Endothelial cell of umbilical vein (primary cell): ENCODE results near the gene EIF2D. TPM values are rescaled to one million over a fixed set of nuclear protein-coding genes. Genes with fewer than 3 reads are reported as not detected.

Experiments
- BruUV-seq: library from RNA; stranded (reverse); fragments of 400-500 nt; replicated peaks from 2 replicates; lab custom pipeline; 2021; lab: Mats Ljungman, UMichigan
- CTCF ChIA-PET: fragments of 300-600, 350-600 bp; sonication (Branson Sonifier 250); formaldehyde crosslinking; loops from one replicate; lab custom pipeline; 2021; ENCODE audit warnings: antibody characterized with exemption, inconsistent platforms; lab: Charles Lee
- POLR2A ChIA-PET: fragments of 300-600, 350-600 bp; sonication (Branson Sonifier 250); formaldehyde crosslinking; loops from one replicate; lab custom pipeline; 2021; ENCODE audit warnings: antibody characterized with exemption, inconsistent platforms; lab: Charles Lee
- DNase-seq: peaks from one replicate; pipeline ENCODE4 v3.0.0-alpha.2; 2011; ENCODE audit warnings: low read depth, low spot score
- FAIRE-seq: peaks from 2 replicates; lab custom pipeline; 2011; peaks lifted over from hg19 to GRCh38; lab: Jason Lieb, UNC
- H2AFZ ChIP-seq: 2 replicates; pipeline ENCODE4 v1.6.0; 2012; ENCODE audit warnings: low read depth, low read length, control low read depth, inconsistent platforms
- H3K27ac ChIP-seq: 2 replicates; pipeline ENCODE4 v1.5.1; 2011; ENCODE audit warnings: low read depth, mild to moderate bottlenecking, control low read depth, low read length, moderate library complexity; ENCODE audit not compliant: insufficient read depth
- H3K27me3 ChIP-seq, 2 experiments: 2 replicates each; pipeline versions ENCODE4 v1.6.0 to v1.6.1; 2011; ENCODE audit warnings: low read length in 2 of 2, mixed read lengths in 1 of 2; ENCODE audit not compliant: control insufficient read depth in 2 of 2, insufficient read depth in 2 of 2
- H3K36me3 ChIP-seq, 2 experiments: 2 replicates in 1 of 2; 3 replicates in 1 of 2; pipeline ENCODE4 v1.5.1; 2011; ENCODE audit warnings: low read length in 2 of 2, mild to moderate bottlenecking in 1 of 2, moderate library complexity in 1 of 2; ENCODE audit not compliant: control insufficient read depth in 2 of 2, insufficient read depth in 2 of 2; ENCODE audit errors: extremely low read depth in 1 of 2
- H3K4me1 ChIP-seq: 3 replicates; pipeline ENCODE4 v1.5.1; 2011; ENCODE audit warnings: mild to moderate bottlenecking, low read length; ENCODE audit not compliant: control insufficient read depth, insufficient read depth; ENCODE audit errors: extremely low read depth
- H3K4me2 ChIP-seq: 2 replicates; pipeline ENCODE4 v1.6.1; 2011; ENCODE audit warnings: low read length, control low read depth, mixed read lengths; ENCODE audit not compliant: insufficient read depth
- H3K4me3 ChIP-seq, 3 experiments: fragments of 200-600 bp in 1 of 3; sonication (generic), shearing (Covaris generic) in 1 of 3; replicated peaks in 1 of 3; 2 replicates each; pipeline ENCODE4 v1.5.1; 2011 to 2016; ENCODE audit warnings: control low read depth in 3 of 3, low read length in 3 of 3, mild to moderate bottlenecking in 2 of 3, inconsistent platforms in 1 of 3, low read depth in 1 of 3, moderate library complexity in 1 of 3; ENCODE audit not compliant: insufficient read depth in 1 of 3
- H3K79me2 ChIP-seq: 2 replicates; pipeline ENCODE4 v1.6.0; 2012; ENCODE audit warnings: low read length, inconsistent platforms; ENCODE audit not compliant: control insufficient read depth, insufficient read depth
- H3K9ac ChIP-seq: replicated peaks from 2 replicates; pipeline ENCODE3; 2011; ENCODE audit warnings: low read length, control low read depth; ENCODE audit not compliant: insufficient read depth; ENCODE audit errors: extremely low read depth
- H3K9me1 ChIP-seq: replicated peaks from 3 replicates; pipeline ENCODE4 v1.6.0; 2011; ENCODE audit warnings: mild to moderate bottlenecking, low read length; ENCODE audit not compliant: control insufficient read depth, insufficient read depth; ENCODE audit errors: extremely low read depth
- H3K9me3 ChIP-seq: replicated peaks from 2 replicates; pipeline ENCODE4 v1.5.1; 2012; ENCODE audit warnings: low read length, inconsistent platforms; ENCODE audit not compliant: control insufficient read depth, insufficient read depth
- H4K20me1 ChIP-seq: replicated peaks from 2 replicates; pipeline ENCODE3; 2011; ENCODE audit warnings: mild to moderate bottlenecking, low read length; ENCODE audit not compliant: control insufficient read depth, insufficient read depth; ENCODE audit errors: extremely low read depth
- EZH2 ChIP-seq: IDR thresholded peaks from 2 replicates; pipeline ENCODE4 v1.6.1; 2012; ENCODE audit warnings: borderline replicate concordance, low read depth, mild to moderate bottlenecking, moderate library complexity, low read length, inconsistent platforms; ENCODE audit not compliant: severe bottlenecking
- FOS ChIP-seq: IDR thresholded peaks from 2 replicates; pipeline ENCODE4 v1.6.1; 2011; ENCODE audit warnings: mild to moderate bottlenecking, low read length, moderate library complexity, borderline replicate concordance; ENCODE audit not compliant: insufficient read depth
- GATA2 ChIP-seq: IDR thresholded peaks from 2 replicates; pipeline ENCODE4 v1.7.0; 2011; ENCODE audit warnings: low read depth, mild to moderate bottlenecking, moderate library complexity, mixed read lengths, low read length; ENCODE audit not compliant: insufficient read length, insufficient read depth
- JUN ChIP-seq: IDR thresholded peaks from 2 replicates; pipeline ENCODE4 v1.6.1; 2011; ENCODE audit warnings: borderline replicate concordance, low read depth; ENCODE audit not compliant: insufficient read length, insufficient read depth
- MYC ChIP-seq: IDR thresholded peaks from one replicate; pipeline ENCODE4 v1.6.1; 2011; ENCODE audit warnings: mild to moderate bottlenecking, low read depth, low read length
- POLR2A ChIP-seq: IDR thresholded peaks from 2 replicates; pipeline ENCODE4 v1.6.1; 2012; ENCODE audit warnings: low read depth, mild to moderate bottlenecking, control low read depth, low read length
- POLR2AphosphoS5 ChIP-seq: IDR thresholded peaks from 2 replicates; pipeline ENCODE4 v1.6.1; 2012; ENCODE audit warnings: low read depth, mild to moderate bottlenecking, control low read depth, low read length, moderate library complexity; ENCODE audit not compliant: insufficient read depth
- dilution Hi-C: fragments of 300-500 bp; cut with MboI; formaldehyde crosslinking; loops from one replicate; pipeline ENCODE4 v1.15.0; 2019; ENCODE audit warnings: low sequenced_read_pairs; ENCODE audit not compliant: extremely low pct_ligation_motif_present
- intact Hi-C: fragments of 100-400 bp; cut with micrococcal nuclease; formaldehyde crosslinking; loops from one replicate; pipeline ENCODE4 v1.10.0; 2022
- polyA plus RNA-seq, 4 experiments: library from polyadenylated mRNA; depleted of rRNA in 3 of 4; stranded (reverse) in 3 of 4; unstranded in 1 of 4; fragments of >200 nt; gene quantifications; 2 replicates each; pipeline versions ENCODE4 v1.2.1 to v1.2.3, GENCODE V29; 2011 to 2012; ENCODE audit warnings: missing spikeins in 1 of 4
- total RNA-seq: library from RNA; stranded (reverse); gene quantifications from 2 replicates; pipeline ENCODE4 v1.2.3, GENCODE V29; 2021
- TF ChIP-seq, protein P1 (sequence below), 2 donors: IDR thresholded peaks; 1 replicate in 1 of 2; 2 replicates in 1 of 2; pipeline ENCODE4 v1.5.1; 2011; ENCODE audit warnings: low read length in 2 of 2, mild to moderate bottlenecking in 2 of 2, moderate library complexity in 2 of 2, control low read depth in 1 of 2, inconsistent platforms in 1 of 2, low read depth in 1 of 2; ENCODE audit not compliant: insufficient read depth in 1 of 2; ENCODE audit errors: extremely low read depth in 1 of 2
- TF ChIP-seq, protein P2 (sequence below): IDR thresholded peaks from 2 replicates; pipeline ENCODE4 v1.6.1; 2011; ENCODE audit not compliant: insufficient read depth, insufficient read length

Gene EIF2D
- total and polyA plus RNA-seq, 2 donors (not counting 3 experiments of a cell fraction or from before 2014, with no cell fraction given) = 48.0 to 54.1 TPM

DNA sequence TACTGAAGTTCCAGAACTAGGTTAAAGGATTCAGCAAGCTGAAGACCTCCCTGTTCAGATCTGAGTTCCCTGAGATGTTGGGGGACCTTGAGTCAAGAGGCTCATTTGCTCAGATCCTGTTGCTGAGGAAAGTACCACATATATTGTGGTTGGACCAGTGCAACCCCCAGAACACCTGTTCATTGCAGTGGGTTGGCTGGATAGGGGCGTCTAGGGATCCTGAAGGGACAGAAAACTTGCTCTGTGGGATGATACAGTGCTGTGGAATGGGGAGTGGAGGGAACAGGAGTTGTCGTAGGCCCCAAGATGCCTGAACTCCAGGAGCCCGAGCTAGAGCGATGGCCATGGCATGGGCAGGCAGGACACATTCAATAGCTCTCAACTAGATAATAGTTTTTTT is 47.9 kb upstream of the EIF2D start:
- H3K9me3 ChIP-seq = no peaks in the 10 kb centered on the region
- DNase-seq (no peak), FAIRE-seq (no peak)
- no peaks in the 10 kb centered on the region for H3K9me1 ChIP-seq
- no TSS peak for BruUV-seq
- H3K27ac ChIP-seq = no peak overlapping the region
- H3K79me2 ChIP-seq = no peaks in the 10 kb centered on the region
- no peaks in the 10 kb centered on the region for H3K4me1 ChIP-seq
- H4K20me1 ChIP-seq = no peaks in the 10 kb centered on the region
- POLR2A ChIA-PET = interaction anchor here (0.8 kb wide), 1 partner anchor 179 kb away, joined by 3 read pairs; no protein-coding TSS in a partner anchor
- H3K4me2 ChIP-seq = no peak overlapping the region
- dilution Hi-C loops (no loop called here), intact Hi-C loops (no loop called here)
- H3K27me3 ChIP-seq = peaks cover 37% of the 10 kb centered on the region in 2 experiments
- no peak overlapping the region for H3K9ac ChIP-seq
- no peak overlapping the region for H2AFZ ChIP-seq
- TF ChIP-seq JUN (no peak), FOS (no peak), GATA2 (no peak), POLR2AphosphoS5 (no peak)
- H3K36me3 ChIP-seq = no peaks in the 10 kb centered on the region
- CTCF ChIA-PET = interaction anchor here (0.6 to 15.0 kb wide), 8 partner anchors 10 to 322 kb away, joined by 3 to 663 read pairs (median 7); partner anchors contain the start of gene DYRK3
- H3K4me3 ChIP-seq = no peak overlapping the region

DNA sequence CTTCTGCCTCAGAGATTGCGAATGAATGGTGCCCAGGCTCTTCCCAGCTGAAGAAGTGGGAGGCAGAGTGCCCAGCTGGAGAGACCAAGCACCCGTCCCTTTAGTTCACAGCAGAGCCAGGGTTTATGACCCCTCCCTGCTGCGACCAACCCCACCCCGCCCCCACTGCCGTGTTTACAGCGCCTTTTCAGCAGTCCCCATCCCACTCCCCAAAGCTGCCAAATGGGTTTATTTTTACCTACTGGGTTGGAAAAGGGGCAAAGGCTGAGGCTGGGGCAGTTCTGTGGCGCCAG is 46.7 kb upstream of the EIF2D start:
- Histone ChIP-seq H3K36me3 (no peaks in the 10 kb centered on the region), H3K27me3 (peaks cover 32 to 33% of the 10 kb centered on the region in 2 experiments), H3K4me2 (no peak overlapping the region), H3K4me3 (no peak overlapping the region), H2AFZ (no peak overlapping the region), H3K9ac (no peak overlapping the region), H3K27ac (no peak overlapping the region), H3K79me2 (no peaks in the 10 kb centered on the region), H3K9me1 (no peaks in the 10 kb centered on the region), H3K4me1 (no peaks in the 10 kb centered on the region), H4K20me1 (no peaks in the 10 kb centered on the region), H3K9me3 (no peaks in the 10 kb centered on the region)
- dilution Hi-C loops (no loop called here), intact Hi-C loops (loop anchor here (1.0 kb wide), 1 partner anchor 25 kb away; no protein-coding TSS in a partner anchor)
- no TSS peak for BruUV-seq
- CTCF ChIA-PET = interaction anchor here (0.7 to 15.0 kb wide), 16 partner anchors 9 to 323 kb away, joined by 3 to 663 read pairs (median 6); partner anchors contain the start of genes DYRK3, EIF2D and RASSF5
- no peak for FAIRE-seq
- POLR2A ChIA-PET = no interaction called here
- DNase-seq = no peak
- TF ChIP-seq MYC (no peak), JUN (no peak), GATA2 (no peak), POLR2AphosphoS5 (no peak), POLR2A (no peak), EZH2 (no peak), FOS (no peak)
- TF ChIP-seq, protein P1, sequence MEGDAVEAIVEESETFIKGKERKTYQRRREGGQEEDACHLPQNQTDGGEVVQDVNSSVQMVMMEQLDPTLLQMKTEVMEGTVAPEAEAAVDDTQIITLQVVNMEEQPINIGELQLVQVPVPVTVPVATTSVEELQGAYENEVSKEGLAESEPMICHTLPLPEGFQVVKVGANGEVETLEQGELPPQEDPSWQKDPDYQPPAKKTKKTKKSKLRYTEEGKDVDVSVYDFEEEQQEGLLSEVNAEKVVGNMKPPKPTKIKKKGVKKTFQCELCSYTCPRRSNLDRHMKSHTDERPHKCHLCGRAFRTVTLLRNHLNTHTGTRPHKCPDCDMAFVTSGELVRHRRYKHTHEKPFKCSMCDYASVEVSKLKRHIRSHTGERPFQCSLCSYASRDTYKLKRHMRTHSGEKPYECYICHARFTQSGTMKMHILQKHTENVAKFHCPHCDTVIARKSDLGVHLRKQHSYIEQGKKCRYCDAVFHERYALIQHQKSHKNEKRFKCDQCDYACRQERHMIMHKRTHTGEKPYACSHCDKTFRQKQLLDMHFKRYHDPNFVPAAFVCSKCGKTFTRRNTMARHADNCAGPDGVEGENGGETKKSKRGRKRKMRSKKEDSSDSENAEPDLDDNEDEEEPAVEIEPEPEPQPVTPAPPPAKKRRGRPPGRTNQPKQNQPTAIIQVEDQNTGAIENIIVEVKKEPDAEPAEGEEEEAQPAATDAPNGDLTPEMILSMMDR (IDR thresholded peaks at IDR 0.05; ENCODE audit: extremely low read depth in 1 of 2, insufficient read depth in 1 of 2, low read depth in 1 of 2, low read length in 2 of 2) = no peak
- TF ChIP-seq, protein P2, sequence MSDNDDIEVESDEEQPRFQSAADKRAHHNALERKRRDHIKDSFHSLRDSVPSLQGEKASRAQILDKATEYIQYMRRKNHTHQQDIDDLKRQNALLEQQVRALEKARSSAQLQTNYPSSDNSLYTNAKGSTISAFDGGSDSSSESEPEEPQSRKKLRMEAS = no peak
